WTC11 (cell line): Measurements from ENCODE around the gene CLTRN. TPM values are rescaled to one million over a fixed set of nuclear protein-coding genes. Genes with fewer than 3 reads are reported as not detected.

ENCODE experiments used
- ATAC-seq: fragments of 200-7000 bp; cut with Tn5 transposase; 2 replicates; pipeline ENCODE4 v1.10.0; 2021; ENCODE audit warnings: mild to moderate bottlenecking, moderate library complexity
- CTCF ChIA-PET: fragments of 300-600 bp; sonication (Branson Sonifier 250); formaldehyde crosslinking; loops from one replicate; lab custom pipeline; 2021; ENCODE audit warnings: antibody characterized with exemption; lab: Charles Lee
- POLR2A ChIA-PET: fragments of 350-600 bp; sonication (Branson Sonifier 250); formaldehyde crosslinking; loops from one replicate; lab custom pipeline; 2021; ENCODE audit warnings: antibody characterized with exemption; lab: Charles Lee
- DNase-seq: peaks from one replicate; pipeline ENCODE4 v3.0.0; 2021; ENCODE audit warnings: low spot score
- H3K27ac Mint-ChIP-seq: 2 replicates; pipeline ENCODE4 v1.8.0; 2021; ENCODE audit warnings: mixed read lengths
- H3K27me3 Mint-ChIP-seq: 2 replicates; pipeline ENCODE4 v1.8.0; 2021; ENCODE audit warnings: low read depth, mild to moderate bottlenecking, moderate library complexity, mixed read lengths
- H3K36me3 Mint-ChIP-seq: 2 replicates; pipeline ENCODE4 v1.8.0; 2021; ENCODE audit warnings: mixed read lengths
- H3K4me1 Mint-ChIP-seq: 2 replicates; pipeline ENCODE4 v1.8.0; 2022; ENCODE audit warnings: mixed read lengths
- H3K4me3 Mint-ChIP-seq: 2 replicates; pipeline ENCODE4 v1.8.0; 2021; ENCODE audit warnings: mild to moderate bottlenecking, moderate library complexity, mixed read lengths
- H3K9me3 Mint-ChIP-seq: 2 replicates; pipeline ENCODE4 v1.8.0; 2021; ENCODE audit warnings: mixed read lengths
- ATF1 ChIP-seq: sonication (generic); formaldehyde crosslinking; IDR thresholded peaks from 2 replicates; pipeline ENCODE4 v1.8.1; 2023; ENCODE audit warnings: mild to moderate bottlenecking, moderate library complexity, missing genetic modification reagents
- CREB1 ChIP-seq: sonication (generic); formaldehyde crosslinking; IDR thresholded peaks from 2 replicates; pipeline ENCODE4 v1.8.0; 2023; ENCODE audit warnings: mild to moderate bottlenecking, missing genetic modification reagents
- CREM ChIP-seq: sonication (generic); formaldehyde crosslinking; IDR thresholded peaks from 2 replicates; pipeline ENCODE4 v1.8.1; 2022; ENCODE audit warnings: mild to moderate bottlenecking, missing genetic modification reagents, moderate library complexity
- E2F1 ChIP-seq: sonication (generic); formaldehyde crosslinking; IDR thresholded peaks from 2 replicates; pipeline ENCODE4 v1.8.0; 2022; ENCODE audit warnings: mild to moderate bottlenecking, missing genetic modification reagents
- E2F4 ChIP-seq: sonication (generic); formaldehyde crosslinking; IDR thresholded peaks from 2 replicates; pipeline ENCODE4 v1.8.1; 2022; ENCODE audit warnings: low read depth, mild to moderate bottlenecking, moderate library complexity, missing genetic modification reagents, borderline replicate concordance
- E2F5 ChIP-seq: sonication (generic); formaldehyde crosslinking; IDR thresholded peaks from 2 replicates; pipeline ENCODE4 v1.8.1; 2022; ENCODE audit warnings: mild to moderate bottlenecking, moderate library complexity, missing genetic modification reagents
- ELF4 ChIP-seq: sonication (generic); formaldehyde crosslinking; IDR thresholded peaks from 2 replicates; pipeline ENCODE4 v1.8.1; 2022; ENCODE audit warnings: low read depth, mild to moderate bottlenecking, moderate library complexity, missing genetic modification reagents
- ERG ChIP-seq: fragments of 250-450 bp; sonication (Bioruptor Pico); IDR thresholded peaks from 2 replicates; pipeline ENCODE4 v1.8.0; 2021; ENCODE audit warnings: mild to moderate bottlenecking
- FOXJ3 ChIP-seq: sonication (generic); formaldehyde crosslinking; IDR thresholded peaks from 2 replicates; pipeline ENCODE4 v1.9.0; 2021; ENCODE audit warnings: missing genetic modification reagents, mild to moderate bottlenecking, borderline replicate concordance
- FOXK1 ChIP-seq: sonication (generic); formaldehyde crosslinking; IDR thresholded peaks from 2 replicates; pipeline ENCODE4 v1.8.0; 2022; ENCODE audit warnings: mild to moderate bottlenecking, moderate library complexity, missing genetic modification reagents
- FOXP1 ChIP-seq: sonication (generic); formaldehyde crosslinking; IDR thresholded peaks from 2 replicates; pipeline ENCODE4 v1.8.0; 2022; ENCODE audit warnings: missing genetic modification reagents, mild to moderate bottlenecking, moderate library complexity, borderline replicate concordance
- MAX ChIP-seq: sonication (generic); formaldehyde crosslinking; IDR thresholded peaks from 2 replicates; pipeline ENCODE4 v1.8.0; 2022; ENCODE audit warnings: mild to moderate bottlenecking, missing genetic modification reagents
- MXD4 ChIP-seq: fragments of 250-450 bp; sonication (Bioruptor Pico); IDR thresholded peaks from 2 replicates; pipeline ENCODE4 v1.8.0; 2021; ENCODE audit warnings: mild to moderate bottlenecking, moderate library complexity, borderline replicate concordance
- NFE2L1 ChIP-seq: sonication (generic); formaldehyde crosslinking; IDR thresholded peaks from 2 replicates; pipeline ENCODE4 v1.8.1; 2023; ENCODE audit warnings: missing genetic modification reagents
- NFYB ChIP-seq: sonication (generic); formaldehyde crosslinking; conservative IDR thresholded peaks from 2 replicates; pipeline ENCODE4 v1.8.0; 2022; ENCODE audit warnings: low read depth, missing genetic modification reagents
- PREB ChIP-seq: sonication (generic); formaldehyde crosslinking; IDR thresholded peaks from 2 replicates; pipeline ENCODE4 v1.8.1; 2022; ENCODE audit warnings: mild to moderate bottlenecking, missing genetic modification reagents, moderate library complexity, borderline replicate concordance
- RORB ChIP-seq: fragments of 250-450 bp; sonication (Bioruptor Pico); IDR thresholded peaks from 2 replicates; pipeline ENCODE4 v1.9.0; 2021; ENCODE audit warnings: mild to moderate bottlenecking
- SMAD3 ChIP-seq: sonication (generic); formaldehyde crosslinking; IDR thresholded peaks from 2 replicates; pipeline ENCODE4 v1.8.0; 2022; ENCODE audit warnings: missing genetic modification reagents, mild to moderate bottlenecking, borderline replicate concordance
- SP1 ChIP-seq: sonication (generic); formaldehyde crosslinking; conservative IDR thresholded peaks from 2 replicates; pipeline ENCODE4 v1.8.1; 2022; ENCODE audit warnings: missing genetic modification reagents
- TEAD4 ChIP-seq: sonication (generic); formaldehyde crosslinking; IDR thresholded peaks from 2 replicates; pipeline ENCODE4 v1.8.0; 2022; ENCODE audit warnings: mild to moderate bottlenecking, missing genetic modification reagents
- ZBTB21 ChIP-seq: sonication (generic); formaldehyde crosslinking; IDR thresholded peaks from 2 replicates; pipeline ENCODE4 v1.8.1; 2023; ENCODE audit warnings: mild to moderate bottlenecking, missing genetic modification reagents, borderline replicate concordance
- ZBTB43 ChIP-seq: sonication (generic); formaldehyde crosslinking; IDR thresholded peaks from 2 replicates; pipeline ENCODE4 v1.8.1; 2023; ENCODE audit warnings: mild to moderate bottlenecking, missing genetic modification reagents
- ZNF138 ChIP-seq: sonication (generic); formaldehyde crosslinking; conservative IDR thresholded peaks from 2 replicates; pipeline ENCODE4 v1.8.1; 2022; ENCODE audit warnings: mild to moderate bottlenecking, moderate library complexity, missing genetic modification reagents
- ZNF423 ChIP-seq: fragments of 250-450 bp; sonication (Bioruptor Pico); IDR thresholded peaks from 2 replicates; pipeline ENCODE4 v2.1.2; 2022; ENCODE audit warnings: mild to moderate bottlenecking, moderate library complexity
- total RNA-seq: library from RNA; stranded (reverse); gene quantifications from 3 replicates; pipeline ENCODE4 v1.2.3, GENCODE V29; 2021

Gene CLTRN
- total RNA-seq, 1 experiment from 2014 or later = 1.4 TPM

GRCh38 chrX:15676886-15677285, 12.3 kb upstream of the CLTRN start:
- H3K4me3 Mint-ChIP-seq = no peak overlapping the region
- H3K4me1 Mint-ChIP-seq = peaks cover 14% of the 10 kb centered on the region
- no peaks in the 10 kb centered on the region for H3K36me3 Mint-ChIP-seq
- no peaks in the 10 kb centered on the region for H3K9me3 Mint-ChIP-seq
- DNase-seq = no peak
- H3K27me3 Mint-ChIP-seq = no peaks in the 10 kb centered on the region
- POLR2A ChIA-PET = no interaction called here
- TF ChIP-seq ZNF423 (CRISPR knock-in tag) = no peak
- no peak for TF ChIP-seq ZBTB43 (CRISPR knock-in tag)
- TF ChIP-seq CREB1 = no peak
- TF ChIP-seq NFYB (CRISPR knock-in tag) = no peak
- TF ChIP-seq, all 79 proteins: peak for 0
- CTCF ChIA-PET = no interaction called here
- no peak overlapping the region; the same call in 1 of the 2 replicates for H3K27ac Mint-ChIP-seq
- ATAC-seq = no peak

GRCh38 chrX:15675490-15675921, 10.9 kb upstream of the CLTRN start:
- no peak overlapping the region for H3K27ac Mint-ChIP-seq
- POLR2A ChIA-PET = interaction anchor here (0.5 to 1.0 kb wide), 2 partner anchors 167 to 182 kb away, joined by 3 to 4 read pairs; no protein-coding TSS in a partner anchor
- TF ChIP-seq ZBTB21 (CRISPR knock-in tag) (peak; percentile 32; the same call in 1 of the 2 replicates), ERG (no peak), SP1 (CRISPR knock-in tag) (peak; percentile 90), NFE2L1 (CRISPR knock-in tag) (no peak), ELF4 (CRISPR knock-in tag) (no peak), MXD4 (CRISPR knock-in tag) (no peak), FOXJ3 (no peak), FOXK1 (CRISPR knock-in tag) (peak; percentile 79; the same call in 1 of the 2 replicates), FOXP1 (CRISPR knock-in tag) (0 out of 2 replicates have a peak, but pooled peaks have one; percentile 63), ATF1 (no peak; the same call in 1 of the 2 replicates), CREM (CRISPR knock-in tag) (0 out of 2 replicates have a peak, but pooled peaks have one; percentile 26)
- TF ChIP-seq, all 79 proteins: peak for 5
- H3K4me1 Mint-ChIP-seq = peaks cover 19% of the 10 kb centered on the region
- H3K9me3 Mint-ChIP-seq = no peaks in the 10 kb centered on the region
- H3K36me3 Mint-ChIP-seq = no peaks in the 10 kb centered on the region
- peak; percentile 76 for DNase-seq
- peak; percentile 72 for ATAC-seq
- no peaks in the 10 kb centered on the region for H3K27me3 Mint-ChIP-seq
- CTCF ChIA-PET = no interaction called here
- H3K4me3 Mint-ChIP-seq = no peak overlapping the region

GRCh38 chrX:15674841-15675489, 10.4 kb upstream of the CLTRN start:
- H3K27me3 Mint-ChIP-seq = no peaks in the 10 kb centered on the region
- ChIA-PET CTCF (no interaction called here), POLR2A (interaction anchor here (0.5 to 1.0 kb wide), 2 partner anchors 168 to 181 kb away, joined by 3 to 4 read pairs; no protein-coding TSS in a partner anchor)
- no peak overlapping the region for H3K4me3 Mint-ChIP-seq
- no peak overlapping the region for H3K27ac Mint-ChIP-seq
- no peaks in the 10 kb centered on the region for H3K9me3 Mint-ChIP-seq
- no peaks in the 10 kb centered on the region for H3K36me3 Mint-ChIP-seq
- DNase-seq = peak; percentile 75
- H3K4me1 Mint-ChIP-seq = peaks cover 19% of the 10 kb centered on the region
- ATAC-seq = peak; percentile 87
- TF ChIP-seq ZNF138 (CRISPR knock-in tag) (no peak), FOXP1 (CRISPR knock-in tag) (peak; percentile 56; the same call in 1 of the 2 replicates), E2F1 (CRISPR knock-in tag) (no peak), TEAD4 (CRISPR knock-in tag) (no peak), NFYB (CRISPR knock-in tag) (0 out of 2 replicates have a peak, but pooled peaks have one; percentile 40), E2F4 (CRISPR knock-in tag) (0 out of 2 replicates have a peak, but pooled peaks have one; percentile 74), PREB (no peak), SMAD3 (CRISPR knock-in tag) (0 out of 2 replicates have a peak, but pooled peaks have one; percentile 16), E2F5 (CRISPR knock-in tag) (peak; percentile 64; the same call in 1 of the 2 replicates), RORB (CRISPR knock-in tag) (no peak), MAX (CRISPR knock-in tag) (no peak; the same call in 1 of the 2 replicates), FOXJ3 (no peak), ZBTB21 (CRISPR knock-in tag) (peak; percentile 93; the same call in 1 of the 2 replicates)
